Effector memory CD4-positive, alpha-beta T cell (primary cell): ENCODE data around the gene TWF2.
A peak's percentile ranks its signal among the peaks of the same experiment; 100 is the strongest.

Experiments
- DNase-seq, 3 donors: peaks; one replicate each; pipeline ENCODE4 v3.0.0-alpha.2; 2020
- H3K27ac ChIP-seq: 2 replicates; pipeline ENCODE4 v1.7.0; 2013; ENCODE audit warnings: mild to moderate bottlenecking, low read length, moderate library complexity; ENCODE audit not compliant: insufficient read depth, poor library complexity, severe bottlenecking
- H3K27me3 ChIP-seq: replicated peaks from 2 replicates; pipeline ENCODE4 v1.7.0; 2013; ENCODE audit warnings: mild to moderate bottlenecking, low read length; ENCODE audit not compliant: insufficient read depth, control insufficient read depth, poor library complexity, severe bottlenecking
- H3K36me3 ChIP-seq: 2 replicates; pipeline ENCODE4 v1.7.0; 2013; ENCODE audit warnings: mild to moderate bottlenecking, low read length, moderate library complexity; ENCODE audit not compliant: control insufficient read depth, insufficient read depth
- H3K4me1 ChIP-seq: 2 replicates; pipeline ENCODE4 v1.7.0; 2013; ENCODE audit warnings: low read length, mild to moderate bottlenecking; ENCODE audit not compliant: control insufficient read depth, insufficient read depth, poor library complexity, severe bottlenecking
- H3K4me3 ChIP-seq: 2 replicates; pipeline ENCODE4 v1.7.0; 2013; ENCODE audit warnings: low read length, low read depth, mild to moderate bottlenecking; ENCODE audit not compliant: insufficient read depth, poor library complexity, severe bottlenecking
- H3K9me3 ChIP-seq: 2 replicates; pipeline ENCODE4 v1.7.0; 2013; ENCODE audit warnings: mild to moderate bottlenecking, low read length, moderate library complexity; ENCODE audit not compliant: control insufficient read depth

The TWF2 gene

GRCh38 chr3:52226229-52226817, 12.6 kb downstream of the TWF2 start:
- Histone ChIP-seq H3K4me3 (no peak overlapping the region), H3K9me3 (no peaks in the 10 kb centered on the region), H3K4me1 (peaks cover 51% of the 10 kb centered on the region), H3K27me3 (no peaks in the 10 kb centered on the region), H3K36me3 (peaks cover 39% of the 10 kb centered on the region), H3K27ac (peak overlapping the region; percentile 37)
- no peak for DNase-seq

- Histone ChIP-seq H3K27me3 (no peaks in the 10 kb centered on the region), H3K4me3 (no peak within 1 kb of the TSS), H3K27ac (peak within 1 kb of the TSS; percentile 37), H3K4me1 (peaks cover 56% of the 10 kb centered on the region), H3K36me3 (peaks cover 32% of the 10 kb centered on the region), H3K9me3 (no peaks in the 10 kb centered on the region)
- DNase-seq = no peak
Measured at GRCh38 chr3:52225452-52226228, 13.3 kb downstream of the TWF2 start, which contains the start of gene TLR9. TLR9 (minus strand) TSS chr3:52225645; CDS start chr3:52225529, 116 bp downstream.

GRCh38 chr3:52223449-52224408, 15.2 kb downstream of the TWF2 start:
- no peak overlapping the region for H3K4me3 ChIP-seq
- no peak overlapping the region for H3K27ac ChIP-seq
- H3K36me3 ChIP-seq = peaks cover 13% of the 10 kb centered on the region
- no peak for DNase-seq
- no peaks in the 10 kb centered on the region for H3K27me3 ChIP-seq
- H3K4me1 ChIP-seq = peaks cover 73% of the 10 kb centered on the region
- no peaks in the 10 kb centered on the region for H3K9me3 ChIP-seq

GRCh38 chr3:52222319-52223221, 16.4 kb downstream of the TWF2 start:
- H3K4me3 ChIP-seq = peak overlapping the region; percentile 46
- H3K27ac ChIP-seq = peak overlapping the region; percentile 52
- no peaks in the 10 kb centered on the region for H3K9me3 ChIP-seq
- H3K27me3 ChIP-seq = no peaks in the 10 kb centered on the region
- peaks cover 84% of the 10 kb centered on the region for H3K4me1 ChIP-seq
- DNase-seq = no peak
- peaks cover 1% of the 10 kb centered on the region for H3K36me3 ChIP-seq

- no peaks in the 10 kb centered on the region for H3K27me3 ChIP-seq
- no peaks in the 10 kb centered on the region for H3K9me3 ChIP-seq
- DNase-seq = peak; percentile 47 to 55 (median 49)
- H3K4me1 ChIP-seq = peaks cover 92% of the 10 kb centered on the region
- H3K36me3 ChIP-seq = no peaks in the 10 kb centered on the region
- H3K4me3 ChIP-seq = peak overlapping the region; percentile 46
- H3K27ac ChIP-seq = peak overlapping the region; percentile 52
Measured at GRCh38 chr3:52221563-52222318, 17.2 kb downstream of the TWF2 start.

GRCh38 chr3:52221141-52221562, 17.8 kb downstream of the TWF2 start:
- H3K4me1 ChIP-seq = peaks cover 92% of the 10 kb centered on the region
- no peaks in the 10 kb centered on the region for H3K36me3 ChIP-seq
- DNase-seq = no peak
- H3K9me3 ChIP-seq = no peaks in the 10 kb centered on the region
- H3K27me3 ChIP-seq = no peaks in the 10 kb centered on the region
- H3K27ac ChIP-seq = no peak overlapping the region
- H3K4me3 ChIP-seq = no peak overlapping the region

GRCh38 chr3:52220380-52221026, 18.5 kb downstream of the TWF2 start:
- no peaks in the 10 kb centered on the region for H3K9me3 ChIP-seq
- peak; percentile 70 to 80 (median 72) for DNase-seq

GRCh38 chr3:52218937-52219650, 19.9 kb downstream of the TWF2 start:
- peaks cover 8% of the 10 kb centered on the region for H3K36me3 ChIP-seq
- DNase-seq = no peak
- H3K4me1 ChIP-seq = peaks cover 83% of the 10 kb centered on the region
- no peaks in the 10 kb centered on the region for H3K9me3 ChIP-seq
- peak overlapping the region; percentile 52 for H3K27ac ChIP-seq
- H3K4me3 ChIP-seq = no peak overlapping the region
- no peaks in the 10 kb centered on the region for H3K27me3 ChIP-seq

More at GRCh38 chr3:52220380-52221026, 18.5 kb downstream of the TWF2 start:
- no peak overlapping the region for H3K27ac ChIP-seq
- H3K36me3 ChIP-seq = no peaks in the 10 kb centered on the region
- H3K4me3 ChIP-seq = no peak overlapping the region
- no peaks in the 10 kb centered on the region for H3K27me3 ChIP-seq
- H3K4me1 ChIP-seq = peaks cover 92% of the 10 kb centered on the region
